Coronary artery (tissue), 2 donors: ENCODE data around the gene MLST8.
A peak's percentile ranks its signal among the peaks of the same experiment; 100 is the strongest.

Experiments
- DNase-seq: peaks from one replicate; pipeline ENCODE4 v3.0.0-alpha.2; 2017; ENCODE audit warnings: low spot score
- H3K27ac ChIP-seq, 2 donors: fragments of 200-600 bp; sonication (generic); one replicate each; pipeline ENCODE4 v1.5.1; 2016 to 2019
- H3K4me3 ChIP-seq: fragments of 200-600 bp; sonication (generic); 2 replicates; pipeline ENCODE4 v1.5.1; 2016; ENCODE audit warnings: mild to moderate bottlenecking, moderate library complexity
- TF ChIP-seq, protein P1 (sequence below): fragments of 200-600 bp; sonication (generic); IDR thresholded peaks from one replicate; pipeline ENCODE4 v1.5.1; 2019; ENCODE audit warnings: antibody characterized with exemption

Gene MLST8

DNA sequence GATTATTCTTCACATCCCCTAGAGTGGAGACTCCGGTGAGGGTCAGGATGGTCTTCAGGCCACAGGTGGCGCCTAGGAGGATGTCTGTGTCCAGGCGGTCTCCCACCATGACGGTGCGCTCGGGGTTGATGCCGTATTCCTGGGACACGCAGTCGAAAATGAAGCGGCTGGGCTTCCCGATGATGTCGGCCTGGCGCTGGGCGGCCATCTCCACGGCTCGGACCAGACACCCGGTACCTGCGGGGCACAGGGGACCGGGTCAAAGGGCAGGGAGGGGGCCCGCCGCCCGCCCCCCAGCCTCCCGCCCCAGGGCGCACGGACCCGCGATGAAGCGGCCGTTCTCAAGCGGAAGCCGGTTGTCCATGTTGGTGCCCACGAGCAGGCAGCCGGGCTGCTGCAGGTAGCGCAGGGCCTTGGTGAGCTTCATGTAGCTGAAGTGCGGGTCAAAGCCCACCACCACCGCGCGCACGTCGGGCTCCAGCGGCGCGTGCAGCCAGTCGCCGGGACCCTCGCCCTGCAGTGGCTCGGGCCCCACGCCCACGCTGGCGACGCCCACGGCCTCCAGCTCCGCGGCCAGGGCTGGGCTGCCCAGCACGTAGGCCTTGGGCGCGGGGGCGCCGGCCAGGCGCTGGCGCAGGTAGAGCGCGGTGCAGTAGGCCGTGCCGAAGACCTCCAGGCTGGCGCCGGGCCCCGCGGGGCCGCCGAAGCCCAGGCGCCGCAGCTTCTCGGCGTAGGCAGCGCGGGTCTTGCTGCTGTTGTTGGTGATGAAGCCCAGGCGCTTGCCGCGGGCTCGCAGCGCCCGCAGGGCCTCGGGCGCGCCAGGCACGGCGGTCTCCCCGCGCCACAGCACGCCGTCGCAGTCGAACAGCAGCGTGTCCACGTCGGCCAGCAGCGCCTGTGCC, 8.8 kb downstream of the MLST8 start:
- peak overlapping the region; percentile 57 to 93 for H3K27ac ChIP-seq
- no peak for DNase-seq
- TF ChIP-seq, protein P1, sequence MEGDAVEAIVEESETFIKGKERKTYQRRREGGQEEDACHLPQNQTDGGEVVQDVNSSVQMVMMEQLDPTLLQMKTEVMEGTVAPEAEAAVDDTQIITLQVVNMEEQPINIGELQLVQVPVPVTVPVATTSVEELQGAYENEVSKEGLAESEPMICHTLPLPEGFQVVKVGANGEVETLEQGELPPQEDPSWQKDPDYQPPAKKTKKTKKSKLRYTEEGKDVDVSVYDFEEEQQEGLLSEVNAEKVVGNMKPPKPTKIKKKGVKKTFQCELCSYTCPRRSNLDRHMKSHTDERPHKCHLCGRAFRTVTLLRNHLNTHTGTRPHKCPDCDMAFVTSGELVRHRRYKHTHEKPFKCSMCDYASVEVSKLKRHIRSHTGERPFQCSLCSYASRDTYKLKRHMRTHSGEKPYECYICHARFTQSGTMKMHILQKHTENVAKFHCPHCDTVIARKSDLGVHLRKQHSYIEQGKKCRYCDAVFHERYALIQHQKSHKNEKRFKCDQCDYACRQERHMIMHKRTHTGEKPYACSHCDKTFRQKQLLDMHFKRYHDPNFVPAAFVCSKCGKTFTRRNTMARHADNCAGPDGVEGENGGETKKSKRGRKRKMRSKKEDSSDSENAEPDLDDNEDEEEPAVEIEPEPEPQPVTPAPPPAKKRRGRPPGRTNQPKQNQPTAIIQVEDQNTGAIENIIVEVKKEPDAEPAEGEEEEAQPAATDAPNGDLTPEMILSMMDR = no peak
- peak overlapping the region; percentile 87 for H3K4me3 ChIP-seq

- H3K27ac ChIP-seq = peak within 1 kb of the TSS; percentile 66 to 93
- DNase-seq = no peak
- TF ChIP-seq, protein P1 = no peak
- peak within 1 kb of the TSS; percentile 87 for H3K4me3 ChIP-seq
These were observed 9.4 kb downstream of the MLST8 start, which contains the start of gene PGP for GRCh38 chr16:2214719-2214968. Gene PGP, minus strand, starts transcription at chr16:2214840. Its CDS starts 63 bp downstream, at chr16:2214777.

GRCh38 chr16:2216330-2216729, 11.1 kb downstream of the MLST8 start:
- TF ChIP-seq, protein P1 = no peak
- DNase-seq = no peak
- Histone ChIP-seq H3K4me3 (no peak overlapping the region), H3K27ac (no peak overlapping the region)

DNA sequence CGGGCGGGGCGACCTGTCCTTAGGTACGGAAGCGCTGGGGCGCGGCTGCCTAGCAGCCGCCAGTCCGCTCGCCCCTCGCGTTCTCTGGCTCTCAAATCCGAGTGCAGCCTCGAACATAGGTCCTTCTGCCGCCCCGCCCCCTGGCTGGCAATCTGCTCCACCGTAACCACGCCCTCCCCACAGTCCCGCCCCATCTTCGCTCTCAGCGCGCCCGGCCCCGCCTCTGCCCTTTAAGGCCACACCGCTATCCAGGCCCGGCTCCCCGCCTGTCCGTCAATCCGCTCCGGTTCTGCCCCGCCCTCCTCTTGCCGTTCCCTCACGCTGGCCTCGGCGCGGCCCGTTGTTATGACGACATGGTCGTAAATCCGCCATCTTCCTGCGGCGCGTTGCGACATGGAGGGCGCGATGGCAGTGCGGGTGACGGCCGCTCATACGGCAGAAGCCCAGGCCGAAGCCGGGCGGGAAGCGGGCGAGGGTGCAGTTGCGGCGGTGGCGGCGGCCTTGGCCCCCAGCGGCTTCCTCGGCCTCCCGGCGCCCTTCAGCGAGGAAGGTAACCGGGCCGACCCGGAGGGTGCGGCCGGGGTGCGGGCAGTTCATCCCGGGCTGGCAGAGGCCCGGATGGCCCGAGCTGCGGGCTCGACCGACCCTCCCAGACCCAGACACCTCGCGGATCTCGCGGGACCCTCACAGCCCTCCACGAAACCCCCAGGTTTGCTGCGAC, 18.1 kb downstream of the MLST8 start, which contains the start of gene E4F1:
Gene E4F1, plus strand, starts transcription at position 371 of the 721 bp plus-strand sequence. Its CDS starts 23 bp downstream, at position 394.
- Histone ChIP-seq H3K4me3 (peak within 1 kb of the TSS; percentile 84), H3K27ac (peak within 1 kb of the TSS; percentile 74 to 91)
- TF ChIP-seq, protein P1 = no peak
- DNase-seq = peak; percentile 100

- peak overlapping the region; percentile 84 for H3K4me3 ChIP-seq
- TF ChIP-seq, protein P1 = no peak
- no peak for DNase-seq
- peak overlapping the region; percentile 74 to 91 for H3K27ac ChIP-seq
These were observed 18.8 kb downstream of the MLST8 start for GRCh38 chr16:2223942-2224486.

DNA sequence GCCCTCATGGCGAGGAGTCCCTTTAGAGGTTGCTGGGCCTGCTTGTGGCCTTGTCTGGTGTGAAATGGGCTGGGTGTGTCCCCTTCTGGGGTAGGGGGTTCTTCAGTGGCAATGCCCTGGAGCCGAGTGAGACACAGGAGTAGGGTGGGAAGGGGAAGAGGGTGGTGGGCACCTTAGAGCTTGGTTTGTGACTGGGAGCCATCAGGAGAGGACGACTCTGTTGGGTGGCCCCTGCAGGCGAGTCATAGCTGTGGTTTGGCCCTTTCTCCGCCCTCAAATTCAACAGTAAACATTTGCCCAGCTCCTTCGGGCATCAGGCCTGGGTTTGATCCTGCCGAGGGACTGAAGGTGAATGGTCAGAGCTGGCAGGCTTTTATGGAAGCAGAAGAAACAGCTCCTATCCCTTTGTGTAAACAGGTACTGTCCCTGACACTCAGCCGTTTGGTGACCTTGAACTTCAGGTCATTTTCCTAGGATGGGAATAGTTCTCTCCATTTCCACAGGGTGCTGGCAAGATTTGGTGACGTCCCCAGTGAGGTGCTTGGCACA, 21.1 kb downstream of the MLST8 start:
- H3K27ac ChIP-seq = no peak overlapping the region
- no peak overlapping the region for H3K4me3 ChIP-seq
- no peak for DNase-seq
- TF ChIP-seq, protein P1 = no peak
